HCT116 (cell line): ENCODE results near the gene FOXP1. TPM values are rescaled to one million over a fixed set of nuclear protein-coding genes. Genes with fewer than 3 reads are reported as not detected.

ENCODE experiments used
- ATAC-seq: fragments of 200-7000 bp; cut with Tn5 transposase; 2 replicates; pipeline ENCODE4 v1.9.1; 2020; ENCODE audit warnings: mild to moderate bottlenecking, moderate library complexity
- BruUV-seq: library from RNA; stranded (reverse); fragments of 400-500 nt; replicated peaks from 2 replicates; lab custom pipeline; 2021; lab: Mats Ljungman, UMichigan
- CTCF ChIA-PET: fragments of 300-600 bp; sonication (Branson Sonifier 250); formaldehyde crosslinking; loops from one replicate; lab custom pipeline; 2021; ENCODE audit warnings: antibody characterized with exemption; lab: Charles Lee
- POLR2A ChIA-PET: fragments of 300-600, 350-600 bp; sonication (Branson Sonifier 250); formaldehyde crosslinking; loops from one replicate; lab custom pipeline; 2021; ENCODE audit warnings: antibody characterized with exemption; lab: Charles Lee
- RAD21 ChIA-PET, 2 experiments: fragments of 300-600 bp; sonication (Branson Sonifier 250); formaldehyde crosslinking; loops; one replicate each; lab custom pipeline; 2023; ENCODE audit warnings: low total read pairs in 2 of 2; ENCODE audit not compliant: uncharacterized antibody in 2 of 2, unreplicated experiment in 2 of 2, low non-redundant PET in 1 of 2; lab: Charles Lee
- DNase-seq: peaks from one replicate; pipeline ENCODE4 v3.0.0-alpha.2; 2010; ENCODE audit warnings: low read depth, low spot score
- H2AFZ ChIP-seq: fragments of 200-600 bp; shearing (Covaris generic), sonication (generic); 2 replicates; pipeline ENCODE4 v1.6.1; 2017; ENCODE audit warnings: low read depth, mixed run types, mixed read lengths, antibody characterized with exemption, low read length; ENCODE audit not compliant: poor library complexity, severe bottlenecking
- H3K27ac ChIP-seq: 2 replicates; pipeline ENCODE4 v1.5.1; 2012; ENCODE audit warnings: low read depth, low read length
- H3K27me3 ChIP-seq: fragments of 200-600 bp; sonication (generic); 2 replicates; pipeline ENCODE4 v1.6.1; 2016; ENCODE audit warnings: mixed run types, low read length, mixed read lengths; ENCODE audit not compliant: insufficient read depth
- H3K36me3 ChIP-seq, 2 experiments: fragments of 200-500 bp in 1 of 2; fragments of 200-600 bp in 1 of 2; sonication (Bioruptor generic) in 1 of 2; sonication (generic) in 1 of 2; 2 replicates each; pipeline versions ENCODE4 v1.5.1 to v1.6.1; 2014 to 2016; ENCODE audit warnings: low read length in 2 of 2, inconsistent platforms in 1 of 2, mixed read lengths in 1 of 2, mixed run types in 1 of 2; ENCODE audit not compliant: insufficient read depth in 2 of 2, control insufficient read depth in 1 of 2
- H3K4me1 ChIP-seq, 2 experiments: fragments of 200-600 bp in 1 of 2; sonication (generic) in 1 of 2; 2 replicates each; pipeline versions ENCODE4 v1.5.1 to v1.6.1; 2012 to 2017; ENCODE audit warnings: low read length in 2 of 2, inconsistent platforms in 1 of 2, mild to moderate bottlenecking in 1 of 2, mixed read lengths in 1 of 2, mixed run types in 1 of 2, moderate library complexity in 1 of 2; ENCODE audit not compliant: insufficient read depth in 2 of 2, control insufficient read depth in 1 of 2
- H3K4me2 ChIP-seq: fragments of 200-600 bp; sonication (generic); 2 replicates; pipeline ENCODE4 v1.6.1; 2017; ENCODE audit warnings: mixed run types, low read length, mixed read lengths
- H3K4me3 ChIP-seq, 2 experiments: fragments of 200-600 bp in 1 of 2; sonication (generic) in 1 of 2; replicated peaks in 1 of 2; 2 replicates each; pipeline ENCODE4 v1.5.1; 2011 to 2016; ENCODE audit warnings: low read length in 2 of 2, control low read depth in 1 of 2, low read depth in 1 of 2, mild to moderate bottlenecking in 1 of 2, mixed read lengths in 1 of 2, mixed run types in 1 of 2
- H3K79me2 ChIP-seq: fragments of 200-600 bp; sonication (generic); 2 replicates; pipeline ENCODE4 v1.6.1; 2017; ENCODE audit warnings: mild to moderate bottlenecking, mixed run types, low read length, moderate library complexity, mixed read lengths; ENCODE audit not compliant: insufficient read depth
- H3K9ac ChIP-seq: fragments of 200-600 bp; sonication (generic); 2 replicates; pipeline ENCODE4 v1.6.1; 2016; ENCODE audit warnings: low read length, mixed read lengths
- H3K9me2 ChIP-seq: fragments of 200-600 bp; sonication (generic), shearing (Covaris generic); 2 replicates; pipeline ENCODE4 v1.6.1; 2017; ENCODE audit warnings: mixed run types, mild to moderate bottlenecking, moderate library complexity; ENCODE audit not compliant: insufficient read depth
- H3K9me3 ChIP-seq, 2 experiments: fragments of 200-500 bp in 1 of 2; fragments of 200-600 bp in 1 of 2; sonication (Bioruptor generic) in 1 of 2; sonication (generic) in 1 of 2; 2 replicates each; pipeline ENCODE4 v1.6.1; 2014 to 2017; ENCODE audit warnings: low read length in 2 of 2, mixed read lengths in 2 of 2, inconsistent platforms in 1 of 2, low read depth in 1 of 2, mild to moderate bottlenecking in 1 of 2, mixed run types in 1 of 2, moderate library complexity in 1 of 2; ENCODE audit not compliant: control insufficient read depth in 1 of 2, insufficient read depth in 1 of 2
- H4K20me1 ChIP-seq: fragments of 200-600 bp; sonication (generic), shearing (Covaris generic); 2 replicates; pipeline ENCODE4 v1.6.1; 2017; ENCODE audit warnings: mixed run types, mild to moderate bottlenecking, moderate library complexity; ENCODE audit not compliant: insufficient read depth
- CEBPB ChIP-seq: IDR thresholded peaks from 2 replicates; pipeline ENCODE4 v1.6.1; 2012; ENCODE audit warnings: low read depth
- EGR1 ChIP-seq: IDR thresholded peaks from 2 replicates; pipeline ENCODE4 v1.6.1; 2012; ENCODE audit warnings: low read depth
- EZH2phosphoT487 ChIP-seq: fragments of 200-600 bp; IDR thresholded peaks from 2 replicates; pipeline ENCODE4 v1.6.1; 2018; ENCODE audit warnings: antibody characterized with exemption, borderline replicate concordance
- JUND ChIP-seq: IDR thresholded peaks from 2 replicates; pipeline ENCODE4 v1.6.1; 2012
- POLR2A ChIP-seq: IDR thresholded peaks from 2 replicates; pipeline ENCODE4 v1.7.0; 2011; ENCODE audit warnings: borderline replicate concordance; ENCODE audit not compliant: insufficient read depth, insufficient read length; ENCODE audit errors: extremely low read depth
- POLR2AphosphoS5 ChIP-seq: IDR thresholded peaks from 2 replicates; pipeline ENCODE4 v1.6.1; 2011; ENCODE audit warnings: mild to moderate bottlenecking, low read depth, low read length, moderate library complexity
- RAD21 ChIP-seq: IDR thresholded peaks from 2 replicates; pipeline ENCODE4 v1.6.1; 2012; ENCODE audit warnings: low read depth, mild to moderate bottlenecking
- SIN3A ChIP-seq: IDR thresholded peaks from 2 replicates; pipeline ENCODE4 v1.6.1; 2012; ENCODE audit warnings: low read depth
- SP1 ChIP-seq: IDR thresholded peaks from 2 replicates; pipeline ENCODE4 v1.6.1; 2012; ENCODE audit warnings: low read depth
- SRF ChIP-seq: IDR thresholded peaks from 2 replicates; pipeline ENCODE4 v1.6.1; 2012; ENCODE audit warnings: low read depth
- YY1 ChIP-seq: IDR thresholded peaks from 2 replicates; pipeline ENCODE4 v1.6.1; 2011; ENCODE audit warnings: low read length, low read depth, moderate library complexity, mild to moderate bottlenecking; ENCODE audit not compliant: insufficient replicate concordance; ENCODE audit errors: extremely low read depth
- ZFX ChIP-seq: fragments of 450-650 bp; IDR thresholded peaks from 2 replicates; pipeline ENCODE4 v1.6.1; 2017
- ZNF274 ChIP-seq: fragments of 200-500 bp; sonication (Bioruptor generic); IDR thresholded peaks from 2 replicates; pipeline ENCODE4 v1.6.1; 2014; ENCODE audit warnings: mild to moderate bottlenecking, low read depth, low read length, inconsistent platforms
- intact Hi-C: fragments of 100-400 bp; cut with micrococcal nuclease; formaldehyde crosslinking; loops from 2 replicates; pipeline ENCODE4 v1.10.0; 2022
- total RNA-seq: library from RNA; stranded (reverse); gene quantifications from one replicate; pipeline ENCODE4 v1.2.1, GENCODE V29; 2021; ENCODE audit not compliant: unreplicated experiment
- TF ChIP-seq, protein P1 (sequence below): IDR thresholded peaks from 2 replicates; pipeline ENCODE4 v1.6.1; 2012
- TF ChIP-seq, protein P2 (sequence below): IDR thresholded peaks from 2 replicates; pipeline ENCODE4 v1.6.1; 2012; ENCODE audit warnings: low read depth

The FOXP1 gene
- total RNA-seq, 1 experiment from 2014 or later: 11.4 TPM

DNA sequence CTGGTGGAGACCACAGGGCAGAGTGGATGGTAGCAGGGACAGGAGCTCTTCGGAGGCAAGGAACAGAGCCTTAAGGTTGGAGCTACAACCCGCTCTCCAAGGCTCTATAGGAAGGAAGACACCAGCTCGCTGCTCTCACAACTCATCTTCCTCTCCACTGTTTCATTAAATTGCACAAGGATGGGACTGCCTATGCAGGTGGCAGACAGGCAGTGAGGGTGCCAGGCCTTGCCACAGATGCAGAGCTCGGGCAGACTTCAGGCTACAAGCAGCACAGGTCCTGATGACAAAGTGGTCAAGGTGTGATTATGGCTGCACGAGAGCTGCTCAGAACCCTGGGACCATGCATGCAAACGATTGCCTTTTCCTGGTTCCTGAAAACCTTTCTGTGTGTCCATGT is 144.6 kb downstream of the FOXP1 start:
- CTCF ChIA-PET: no interaction called here
- BruUV-seq: no TSS peak
- H3K9me3 ChIP-seq: peaks cover 0 to 4% of the 10 kb centered on the region in 2 experiments; a peak in 1 of 4 replicates
- no peaks in the 10 kb centered on the region for H3K4me1 ChIP-seq
- H3K9me2 ChIP-seq: no peaks in the 10 kb centered on the region
- H3K79me2 ChIP-seq: no peaks in the 10 kb centered on the region
- H3K9ac ChIP-seq: no peak overlapping the region
- ATAC-seq: no peak
- no peak for DNase-seq
- H4K20me1 ChIP-seq: no peaks in the 10 kb centered on the region
- H3K4me3 ChIP-seq: no peak overlapping the region
- no peak overlapping the region for H3K4me2 ChIP-seq
- intact Hi-C loops: no loop called here
- H3K36me3 ChIP-seq: no peaks in the 10 kb centered on the region
- RAD21 ChIA-PET: no interaction called here
- H3K27me3 ChIP-seq: no peaks in the 10 kb centered on the region
- POLR2A ChIA-PET: interaction anchor here (0.6 kb wide), 1 partner anchor 20 kb away, joined by 3 read pairs; no protein-coding TSS in a partner anchor
- no peak overlapping the region for H2AFZ ChIP-seq
- no peak overlapping the region for H3K27ac ChIP-seq
- TF ChIP-seq, protein P1, sequence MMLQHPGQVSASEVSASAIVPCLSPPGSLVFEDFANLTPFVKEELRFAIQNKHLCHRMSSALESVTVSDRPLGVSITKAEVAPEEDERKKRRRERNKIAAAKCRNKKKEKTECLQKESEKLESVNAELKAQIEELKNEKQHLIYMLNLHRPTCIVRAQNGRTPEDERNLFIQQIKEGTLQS: no peak
- no peak for TF ChIP-seq CEBPB
- TF ChIP-seq, protein P2, sequence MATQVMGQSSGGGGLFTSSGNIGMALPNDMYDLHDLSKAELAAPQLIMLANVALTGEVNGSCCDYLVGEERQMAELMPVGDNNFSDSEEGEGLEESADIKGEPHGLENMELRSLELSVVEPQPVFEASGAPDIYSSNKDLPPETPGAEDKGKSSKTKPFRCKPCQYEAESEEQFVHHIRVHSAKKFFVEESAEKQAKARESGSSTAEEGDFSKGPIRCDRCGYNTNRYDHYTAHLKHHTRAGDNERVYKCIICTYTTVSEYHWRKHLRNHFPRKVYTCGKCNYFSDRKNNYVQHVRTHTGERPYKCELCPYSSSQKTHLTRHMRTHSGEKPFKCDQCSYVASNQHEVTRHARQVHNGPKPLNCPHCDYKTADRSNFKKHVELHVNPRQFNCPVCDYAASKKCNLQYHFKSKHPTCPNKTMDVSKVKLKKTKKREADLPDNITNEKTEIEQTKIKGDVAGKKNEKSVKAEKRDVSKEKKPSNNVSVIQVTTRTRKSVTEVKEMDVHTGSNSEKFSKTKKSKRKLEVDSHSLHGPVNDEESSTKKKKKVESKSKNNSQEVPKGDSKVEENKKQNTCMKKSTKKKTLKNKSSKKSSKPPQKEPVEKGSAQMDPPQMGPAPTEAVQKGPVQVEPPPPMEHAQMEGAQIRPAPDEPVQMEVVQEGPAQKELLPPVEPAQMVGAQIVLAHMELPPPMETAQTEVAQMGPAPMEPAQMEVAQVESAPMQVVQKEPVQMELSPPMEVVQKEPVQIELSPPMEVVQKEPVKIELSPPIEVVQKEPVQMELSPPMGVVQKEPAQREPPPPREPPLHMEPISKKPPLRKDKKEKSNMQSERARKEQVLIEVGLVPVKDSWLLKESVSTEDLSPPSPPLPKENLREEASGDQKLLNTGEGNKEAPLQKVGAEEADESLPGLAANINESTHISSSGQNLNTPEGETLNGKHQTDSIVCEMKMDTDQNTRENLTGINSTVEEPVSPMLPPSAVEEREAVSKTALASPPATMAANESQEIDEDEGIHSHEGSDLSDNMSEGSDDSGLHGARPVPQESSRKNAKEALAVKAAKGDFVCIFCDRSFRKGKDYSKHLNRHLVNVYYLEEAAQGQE: no peak
- TF ChIP-seq, all 23 proteins: peak for 0

DNA sequence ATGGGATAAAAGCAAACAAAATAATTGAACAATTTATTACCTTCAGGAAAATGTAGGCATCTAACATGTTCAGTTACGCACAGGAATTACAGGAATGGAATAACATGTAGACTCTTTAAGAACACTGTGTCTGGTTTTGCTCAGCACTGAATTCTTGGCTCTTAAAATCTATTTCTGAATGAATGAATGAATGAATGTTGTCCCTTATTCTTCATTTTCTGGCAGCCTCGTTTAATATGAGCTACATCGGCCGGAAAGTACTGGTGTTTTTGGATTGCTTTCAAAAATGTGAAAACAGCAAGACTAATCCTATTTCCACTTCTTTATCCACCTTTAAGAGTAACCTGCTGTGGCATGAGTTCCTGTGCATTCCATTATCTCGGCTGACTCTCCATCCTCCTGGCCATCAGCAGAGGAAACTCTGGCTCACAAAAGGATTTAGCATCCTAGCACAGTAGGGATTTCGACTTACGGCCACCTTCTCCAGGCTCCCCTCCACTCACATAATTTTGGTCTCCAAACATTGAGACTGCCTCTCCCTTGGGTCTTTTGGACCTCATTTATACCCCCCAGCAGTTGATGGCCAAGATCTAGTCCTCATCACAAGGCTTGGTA is 145.3 kb downstream of the FOXP1 start:
- intact Hi-C loops: no loop called here
- peaks cover 0 to 4% of the 10 kb centered on the region in 2 experiments; a peak in 1 of 4 replicates for H3K9me3 ChIP-seq
- H3K9me2 ChIP-seq: no peaks in the 10 kb centered on the region
- RAD21 ChIA-PET: no interaction called here
- no peak for ATAC-seq
- POLR2A ChIA-PET: no interaction called here
- no peak overlapping the region for H2AFZ ChIP-seq
- H3K4me1 ChIP-seq: no peaks in the 10 kb centered on the region
- no peak overlapping the region for H3K4me3 ChIP-seq
- no TSS peak for BruUV-seq
- H4K20me1 ChIP-seq: no peaks in the 10 kb centered on the region
- no peak overlapping the region for H3K27ac ChIP-seq
- H3K9ac ChIP-seq: no peak overlapping the region
- CTCF ChIA-PET: no interaction called here
- no peaks in the 10 kb centered on the region for H3K27me3 ChIP-seq
- H3K79me2 ChIP-seq: no peaks in the 10 kb centered on the region
- no peak overlapping the region for H3K4me2 ChIP-seq
- no peak for DNase-seq
- H3K36me3 ChIP-seq: no peaks in the 10 kb centered on the region
- TF ChIP-seq CEBPB (no peak), SP1 (no peak), EGR1 (no peak), ZNF274 (no peak), ZFX (no peak), EZH2phosphoT487 (no peak), JUND (no peak), SIN3A (no peak), POLR2A (no peak), YY1 (no peak), SRF (no peak), POLR2AphosphoS5 (no peak), RAD21 (no peak)
- TF ChIP-seq, protein P1: no peak
